Vagina (tissue), 2 donors: ENCODE data around the gene SH3BP5.

ENCODE experiments used
- CTCF ChIP-seq, 3 experiments: fragments of 450-650 bp in 2 of 3; fragments of 200-600 bp in 1 of 3; sonication (generic) in 1 of 3; IDR thresholded peaks; one replicate each; pipeline ENCODE4 v1.5.1; 2017 to 2019; ENCODE audit warnings: antibody characterized with exemption in 3 of 3, mild to moderate bottlenecking in 2 of 3, moderate library complexity in 2 of 3
- POLR2A ChIP-seq, 2 donors: fragments of 450-650 bp; IDR thresholded peaks; one replicate each; pipeline ENCODE4 v1.6.1; 2017; ENCODE audit warnings: antibody characterized with exemption in 2 of 2, mild to moderate bottlenecking in 2 of 2, moderate library complexity in 2 of 2

GRCh38 chr3:15262021-15262420 is 70.4 kb downstream of the SH3BP5 start:
- TF ChIP-seq CTCF (IDR thresholded peaks at IDR 0.05), result no peak
- TF ChIP-seq POLR2A (IDR thresholded peaks at IDR 0.05), result no peak
